Loucy (cell line): Measurements from ENCODE around the gene EEF1A2.

ENCODE experiments used
- CTCF ChIP-seq: fragments of 200-600 bp; sonication (generic); conservative IDR thresholded peaks from 2 replicates; pipeline ENCODE4 v1.5.1; 2014; ENCODE audit warnings: mild to moderate bottlenecking, antibody characterized with exemption, low read length
- EZH2phosphoT487 ChIP-seq: fragments of 200-600 bp; IDR thresholded peaks from 2 replicates; pipeline ENCODE4 v1.6.1; 2018; ENCODE audit warnings: antibody characterized with exemption, mild to moderate bottlenecking, moderate library complexity, borderline replicate concordance

DNA sequence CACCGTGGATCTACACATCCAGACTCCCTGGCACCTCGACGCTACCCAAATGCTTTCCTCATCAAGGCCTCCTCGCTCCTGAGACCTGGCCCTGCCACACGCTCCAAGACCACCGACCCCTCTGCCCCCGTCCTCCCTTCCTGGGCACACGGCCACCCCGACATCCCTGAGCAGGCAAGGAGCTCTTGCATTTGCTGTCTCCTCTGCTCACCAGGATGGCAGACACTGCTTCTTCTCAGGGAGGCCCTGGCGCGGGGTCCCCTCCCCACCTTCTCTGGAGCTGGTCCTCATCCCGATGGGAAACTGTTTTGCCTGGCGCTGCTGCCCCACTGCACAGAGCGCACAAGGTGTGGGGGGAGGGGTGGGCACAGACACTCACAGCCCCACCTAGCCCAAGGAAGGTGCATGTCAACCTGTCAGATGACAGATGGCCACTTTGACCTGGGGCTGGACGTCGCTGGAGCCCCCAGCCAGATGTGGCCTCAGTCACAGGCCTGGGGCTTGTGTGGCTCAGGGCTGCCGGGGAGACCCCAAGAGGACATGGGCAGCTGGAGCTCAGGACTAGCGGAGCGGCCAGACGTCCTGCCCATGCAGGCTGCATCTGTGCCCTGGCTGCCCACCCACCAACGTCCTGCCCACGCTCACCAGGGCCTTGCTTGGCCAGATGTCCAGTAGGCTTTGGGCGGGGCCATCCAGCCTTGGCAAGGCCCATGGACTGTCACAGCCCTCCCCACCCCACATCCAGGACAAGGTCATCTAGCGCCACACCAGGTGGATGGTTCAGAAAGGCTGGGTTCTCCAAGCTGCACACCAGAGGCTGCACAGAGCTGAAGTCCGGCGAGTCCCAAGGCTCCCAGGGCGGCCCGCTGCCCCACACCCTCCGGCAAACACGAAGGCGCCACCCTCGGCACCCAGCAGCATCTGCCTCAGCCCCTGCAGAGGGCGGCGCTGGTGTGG is 20.3 kb downstream of the EEF1A2 start:
- TF ChIP-seq EZH2phosphoT487 (no peak), CTCF (no peak)
